Heart left ventricle (tissue), 16 donors: Measurements from ENCODE around the gene MRTO4. TPM values are rescaled to one million over a fixed set of nuclear protein-coding genes. Genes with fewer than 3 reads are reported as not detected.
"Not testable (repeated sequence)": the region's sequence is repeated elsewhere in the genome, so short reads cannot be mapped to it uniquely, and the experiment has no call there.

Experiments
- ATAC-seq, 4 donors: fragments of 200-7000 bp; cut with Tn5 transposase; one replicate each; pipeline ENCODE4 v1.9.1; 2020 to 2022; ENCODE audit warnings: moderate library complexity in 4 of 4, mild to moderate bottlenecking in 3 of 4, moderate number of reproducible peaks in 1 of 4
- DNase-seq, 5 donors: peaks; one replicate each; pipeline ENCODE4 v3.0.0-alpha.2; 2020
- H3K27ac ChIP-seq, 12 donors: fragments of 200-600 bp; sonication (generic) in 4 of 12; one replicate each; pipeline versions ENCODE4 v1.5.0 to v1.8.0; 2016 to 2022; ENCODE audit warnings: mild to moderate bottlenecking in 2 of 12
- H3K27me3 ChIP-seq, 9 donors: fragments of 200-600 bp; sonication (generic) in 2 of 9; one replicate each; pipeline versions ENCODE4 v1.5.1 to v1.8.0; 2016 to 2022; ENCODE audit warnings: mild to moderate bottlenecking in 3 of 9
- H3K36me3 ChIP-seq, 9 donors: fragments of 200-600 bp; sonication (generic) in 2 of 9; one replicate each; pipeline versions ENCODE4 v1.5.0 to v1.8.0; 2018 to 2022; ENCODE audit warnings: mild to moderate bottlenecking in 2 of 9
- H3K4me1 ChIP-seq, 12 donors: fragments of 200-600 bp; sonication (generic) in 4 of 12; one replicate each; pipeline versions ENCODE4 v1.5.0 to v1.8.0; 2016 to 2022; ENCODE audit warnings: mild to moderate bottlenecking in 3 of 12
- H3K4me3 ChIP-seq, 12 donors: fragments of 200-600 bp; sonication (generic) in 4 of 12; one replicate each; pipeline versions ENCODE4 v1.5.0 to v1.8.0; 2017 to 2022; ENCODE audit warnings: mild to moderate bottlenecking in 9 of 12, moderate library complexity in 4 of 12
- H3K9me3 ChIP-seq, 12 donors: fragments of 200-600 bp; sonication (generic) in 4 of 12; one replicate each; pipeline versions ENCODE4 v1.5.0 to v1.8.0; 2016 to 2022; ENCODE audit warnings: mild to moderate bottlenecking in 1 of 12
- POLR2A ChIP-seq, 2 donors: fragments of 450-650 bp; IDR thresholded peaks; one replicate each; pipeline ENCODE4 v1.6.1; 2017; ENCODE audit warnings: antibody characterized with exemption in 2 of 2, mild to moderate bottlenecking in 2 of 2, moderate library complexity in 2 of 2
- WGBS, 4 donors: extraction: QIAGEN DNeasy Blood & Tissue Kit in 2 of 4; methylation state at CpG; one replicate each; pipeline versions ENCODE4 v1.1.5 to v1.1.7; 2013 to 2018; 5-methylcytosine and 5-hydroxymethylcytosine counted together
- intact Hi-C, 10 donors: fragments of 100-400 bp; cut with DNase I; formaldehyde crosslinking; loops; one replicate each; pipeline versions ENCODE4 v1.11.1 to v1.14.2; 2022
- polyA plus RNA-seq, 2 donors: library from polyadenylated mRNA; stranded (reverse); fragments of 200-250 nt; gene quantifications; one replicate each; pipeline ENCODE4 v1.2.3, GENCODE V29; 2013
- total RNA-seq, 9 donors: library from RNA; depleted of rRNA in 2 of 9; stranded (reverse); fragments of >200 nt in 2 of 9; fragmentation: NEBNext Ultra II Directional in 3 of 9; extraction: Animal tissue kit (Norgen Biotek cat#: 25700) in 3 of 9; gene quantifications; one replicate each; pipeline versions ENCODE4 v1.1.0 to v1.2.4, GENCODE V29; 2016 to 2023
- TF ChIP-seq, protein P1 (sequence below), 12 donors: fragments of 200-600 bp; sonication (generic) in 4 of 12; IDR thresholded peaks; one replicate each; pipeline versions ENCODE4 v1.5.0 to v1.8.0; 2018 to 2022; ENCODE audit warnings: antibody characterized with exemption in 12 of 12, mild to moderate bottlenecking in 5 of 12
- donor health status: ischemic (EF 13 %, LVEDD 7.1; RV severe dilation, severe dysfunction).
- donor health status: healthy with polysubstance abuse.
- donor health status: DM: no; HTN: yes; CAD: no.
- donor health status: DM: no; HTN: no; CAD: no.
- donor health status: ischemic (EF 25% LVEDD 6.9; RV normal size, moderate dysfunction).
- donor health status: ischemic (EF 25% LVEDD 5.7; RV mildly dilated, moderate dysfunction).
- donor health status: healthy.
- donor health status: DM: yes; HTN: yes; CAD: no.
- donor health status: ischemic (EF 35%, LVEDD 5.7; RV mildly dilated, moderate dysfunction).
- donor health status: nonischemic (EF 11% LVEDD 7.7; RV severe dilation, severe dysfunction).
- donor health status: DM: yes; HTN: yes; CAD: no.
- donor health status: PGD.
- donor health status: ischemic (EF 29% LVEDD 5.4; RV normal size, mild dysfunction).
- donor health status: nonischemic (EF 23%, LVEDD 6.1; RV moderate dilation, normal function).

MRTO4 gene
- total and polyA plus RNA-seq, 11 donors = 8.3 to 56.3 (median 14.9) TPM

DNA sequence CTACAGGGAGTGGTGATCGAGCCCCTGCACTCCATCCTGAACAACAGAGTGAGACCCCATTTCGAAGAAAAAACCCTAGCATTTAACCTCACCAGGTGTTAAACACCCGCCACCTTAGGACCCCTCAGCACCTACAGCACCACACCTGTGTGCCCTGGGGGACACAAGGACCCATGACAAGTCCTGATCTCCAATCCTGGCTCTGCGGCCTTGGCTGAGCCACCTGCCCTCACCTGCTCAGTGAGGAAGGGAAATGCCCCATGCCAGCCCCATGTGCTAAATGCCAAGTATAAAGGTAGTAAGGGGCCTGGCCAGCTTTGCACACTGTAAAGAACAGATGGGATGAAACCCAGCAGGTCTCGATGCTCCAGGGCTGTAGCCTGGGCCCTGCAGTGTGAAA, 11.1 kb downstream of the MRTO4 start:
- TF ChIP-seq, protein P1, sequence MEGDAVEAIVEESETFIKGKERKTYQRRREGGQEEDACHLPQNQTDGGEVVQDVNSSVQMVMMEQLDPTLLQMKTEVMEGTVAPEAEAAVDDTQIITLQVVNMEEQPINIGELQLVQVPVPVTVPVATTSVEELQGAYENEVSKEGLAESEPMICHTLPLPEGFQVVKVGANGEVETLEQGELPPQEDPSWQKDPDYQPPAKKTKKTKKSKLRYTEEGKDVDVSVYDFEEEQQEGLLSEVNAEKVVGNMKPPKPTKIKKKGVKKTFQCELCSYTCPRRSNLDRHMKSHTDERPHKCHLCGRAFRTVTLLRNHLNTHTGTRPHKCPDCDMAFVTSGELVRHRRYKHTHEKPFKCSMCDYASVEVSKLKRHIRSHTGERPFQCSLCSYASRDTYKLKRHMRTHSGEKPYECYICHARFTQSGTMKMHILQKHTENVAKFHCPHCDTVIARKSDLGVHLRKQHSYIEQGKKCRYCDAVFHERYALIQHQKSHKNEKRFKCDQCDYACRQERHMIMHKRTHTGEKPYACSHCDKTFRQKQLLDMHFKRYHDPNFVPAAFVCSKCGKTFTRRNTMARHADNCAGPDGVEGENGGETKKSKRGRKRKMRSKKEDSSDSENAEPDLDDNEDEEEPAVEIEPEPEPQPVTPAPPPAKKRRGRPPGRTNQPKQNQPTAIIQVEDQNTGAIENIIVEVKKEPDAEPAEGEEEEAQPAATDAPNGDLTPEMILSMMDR (IDR thresholded peaks at IDR 0.05) = no peak
- no peak for TF ChIP-seq POLR2A (IDR thresholded peaks at IDR 0.05)
- DNase-seq (no peak), ATAC-seq (no peak)
- Histone ChIP-seq H3K36me3 (peaks cover 0 to 31% (median 27%) of the 10 kb centered on the region in 9 donors), H3K9me3 (no peaks in the 10 kb centered on the region), H3K4me1 (peaks cover 0 to 2% (median 0%) of the 10 kb centered on the region in 12 donors), H3K4me3 (no peak overlapping the region), H3K27ac (no peak overlapping the region), H3K27me3 (no peaks in the 10 kb centered on the region)
- intact Hi-C loops = no loop called here
- 86 to 95% (median 93%) methylated on average over 4 to 5 of the region's 5 CpGs for WGBS, 4 donors

DNA sequence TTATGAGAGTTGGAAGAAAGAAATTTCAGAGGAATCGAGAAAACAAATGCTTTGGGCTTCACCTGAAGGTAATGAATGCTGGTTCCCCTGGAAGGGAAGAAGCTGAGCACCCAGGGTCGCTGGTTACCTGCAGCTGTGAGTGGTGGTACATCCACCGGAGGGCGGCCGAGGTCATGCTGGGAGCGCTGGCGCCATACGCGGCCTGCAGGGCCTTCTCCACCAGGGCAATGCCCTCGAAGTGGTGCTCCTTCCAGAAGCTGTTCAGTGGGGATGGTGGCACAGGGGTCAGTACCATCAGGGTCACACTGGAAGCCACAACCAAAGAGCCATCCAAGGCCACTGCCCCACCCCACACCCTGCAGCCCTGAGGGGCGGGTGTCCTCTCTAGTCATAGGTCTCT, 16.8 kb downstream of the MRTO4 start:
- intact Hi-C loops = no loop called here
- no peaks in the 10 kb centered on the region for H3K27me3 ChIP-seq
- 77 to 88% (median 86%) methylated on average over 10 to 11 of the region's 11 CpGs for WGBS, 4 donors
- H3K36me3 ChIP-seq = no peaks in the 10 kb centered on the region
- H3K9me3 ChIP-seq = no peaks in the 10 kb centered on the region
- no peak overlapping the region for H3K4me3 ChIP-seq
- ATAC-seq (no peak), DNase-seq (no peak)
- no peaks in the 10 kb centered on the region for H3K4me1 ChIP-seq
- no peak for TF ChIP-seq POLR2A (IDR thresholded peaks at IDR 0.05)
- TF ChIP-seq, protein P1 (IDR thresholded peaks at IDR 0.05) = no peak
- H3K27ac ChIP-seq = no peak overlapping the region

DNA sequence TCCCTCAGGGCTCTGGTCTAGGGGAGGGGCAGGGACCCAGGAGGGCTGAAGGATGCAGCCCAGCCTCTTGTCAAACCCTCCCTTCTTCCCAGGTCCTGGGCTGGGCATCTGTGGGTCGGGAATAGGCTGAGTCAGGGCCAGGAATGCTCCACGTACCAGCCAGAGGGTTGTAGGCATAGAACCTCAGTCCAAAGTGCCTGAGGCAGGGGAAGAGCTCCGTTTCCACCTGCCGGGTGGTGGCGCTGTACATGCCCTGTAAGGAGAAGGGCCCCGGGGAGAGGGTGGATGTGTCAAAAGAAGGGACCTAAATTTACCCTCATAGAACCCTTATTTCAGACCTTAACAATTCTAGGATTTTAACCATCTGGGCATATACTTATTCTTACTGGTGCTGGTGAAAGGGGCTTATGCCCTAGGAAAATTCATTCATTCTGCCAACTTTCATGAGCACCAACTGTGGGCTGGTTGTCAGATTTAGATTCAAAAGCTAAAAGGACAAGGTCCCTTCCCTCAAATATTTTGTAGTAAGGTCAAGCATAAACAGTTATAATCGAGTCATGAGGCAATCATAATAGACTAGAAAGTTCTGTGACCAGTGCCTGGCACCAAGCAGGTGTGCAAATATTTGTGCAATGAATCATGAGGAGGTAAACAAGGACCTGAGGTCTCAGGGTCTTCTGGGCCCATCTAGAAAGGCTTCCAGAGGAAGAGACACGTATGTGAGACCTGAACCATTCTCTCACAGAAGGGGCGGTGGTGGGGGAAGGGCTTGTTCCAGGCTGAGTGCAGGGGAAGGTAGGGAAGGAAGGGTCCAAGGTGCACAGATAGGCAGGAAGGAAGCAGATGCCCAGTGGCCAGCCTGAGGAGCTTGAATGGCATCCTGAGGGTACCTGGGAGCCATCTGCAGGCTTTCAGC, 18.1 kb downstream of the MRTO4 start:
- ATAC-seq, H3K4me1 ChIP-seq, H3K9me3 ChIP-seq, H3K36me3 ChIP-seq, DNase-seq, H3K27ac ChIP-seq, H3K27me3 ChIP-seq, H3K4me3 ChIP-seq, intact Hi-C loops: not testable (repeated sequence)
- TF ChIP-seq, protein P1 (IDR thresholded peaks at IDR 0.05) = peak in 1 of 12 donors; percentile 31
- WGBS, 4 donors = 45 to 89% (median 72%) methylated on average over 7 to 9 of the region's 9 CpGs

DNA sequence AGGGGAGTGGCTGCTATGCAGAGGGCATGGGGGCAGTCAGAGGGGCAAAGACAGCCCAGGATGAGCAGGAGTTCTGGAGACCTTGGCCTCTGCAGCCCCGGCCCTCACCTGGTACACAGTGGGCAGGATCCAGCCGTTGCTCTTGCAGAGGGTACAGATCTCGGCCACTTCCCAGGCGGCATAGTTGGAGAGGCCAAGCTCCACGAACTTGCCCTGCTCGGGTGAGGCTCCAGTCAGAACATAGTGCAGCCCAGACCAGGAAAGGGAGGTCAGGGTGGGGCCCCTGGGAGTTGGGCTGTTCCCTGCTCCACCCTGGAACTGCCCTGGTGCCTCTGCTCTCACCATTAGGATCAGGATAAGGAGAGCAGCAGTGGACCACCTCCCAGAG, 18.7 kb downstream of the MRTO4 start:
- H3K4me3 ChIP-seq, DNase-seq, H3K4me1 ChIP-seq, intact Hi-C loops, H3K9me3 ChIP-seq, H3K36me3 ChIP-seq, H3K27ac ChIP-seq, ATAC-seq: not testable (repeated sequence)
- peaks cover 0 to 13% (median 0%) of the 10 kb centered on the region in 9 donors for H3K27me3 ChIP-seq
- WGBS, 4 donors = 70 to 96% (median 84%) methylated on average over 2 to 6 of the region's 6 CpGs
